Thoracic aorta (tissue), 2 donors: ENCODE data around the gene ATXN1. TPM values are rescaled to one million over a fixed set of nuclear protein-coding genes. Genes with fewer than 3 reads are reported as not detected.

Source experiments
- ATAC-seq: fragments of 150-250 bp; one replicate; pipeline ENCODE4 v1.8.0; 2017; ENCODE audit warnings: low read depth; ENCODE audit not compliant: insufficient number of reproducible peaks, low FRiP score
- DNase-seq: peaks from one replicate; pipeline ENCODE4 v3.0.0-alpha.2; 2020; ENCODE audit warnings: low spot score
- H3K27ac ChIP-seq, 2 donors: fragments of 200-600 bp; sonication (generic); 1 replicate in 1 of 2; 2 replicates in 1 of 2; pipeline ENCODE4 v1.5.1; 2016; ENCODE audit warnings: mild to moderate bottlenecking in 2 of 2, moderate library complexity in 2 of 2
- H3K27me3 ChIP-seq: fragments of 200-600 bp; sonication (generic); replicated peaks from 2 replicates; pipeline ENCODE4 v1.6.0; 2016; ENCODE audit warnings: mild to moderate bottlenecking; ENCODE audit not compliant: insufficient read depth
- H3K36me3 ChIP-seq: fragments of 200-600 bp; sonication (generic); one replicate; pipeline ENCODE4 v1.5.1; 2016
- H3K4me1 ChIP-seq, 2 donors: fragments of 200-600 bp; sonication (generic); 1 replicate in 1 of 2; 2 replicates in 1 of 2; pipeline versions ENCODE4 v1.5.1 to v1.6.0; 2016; ENCODE audit warnings: low read depth in 2 of 2, mild to moderate bottlenecking in 1 of 2; ENCODE audit not compliant: control insufficient read depth in 1 of 2
- H3K4me3 ChIP-seq: fragments of 200-600 bp; sonication (generic); 2 replicates; pipeline ENCODE4 v1.5.1; 2016; ENCODE audit warnings: mild to moderate bottlenecking
- H3K9me3 ChIP-seq: fragments of 200-600 bp; sonication (generic); 2 replicates; pipeline ENCODE4 v1.5.1; 2016
- total RNA-seq, 2 donors: library from RNA; depleted of rRNA; stranded (reverse); fragments of >200 nt; gene quantifications; one replicate each; pipeline versions ENCODE4 v1.1.0 to v1.2.3, GENCODE V29; 2016
- TF ChIP-seq, protein P1 (sequence below): fragments of 200-600 bp; sonication (generic); IDR thresholded peaks from one replicate; pipeline ENCODE4 v1.5.1; 2019; ENCODE audit warnings: antibody characterized with exemption

Gene ATXN1
- total RNA-seq, 2 donors from 2014 or later, result 59.8 to 62.4 TPM

- ATAC-seq (no peak), DNase-seq (no peak)
Measured at GRCh38 chr6:16736856-16737775, 24.1 kb downstream of the ATXN1 start.

DNA sequence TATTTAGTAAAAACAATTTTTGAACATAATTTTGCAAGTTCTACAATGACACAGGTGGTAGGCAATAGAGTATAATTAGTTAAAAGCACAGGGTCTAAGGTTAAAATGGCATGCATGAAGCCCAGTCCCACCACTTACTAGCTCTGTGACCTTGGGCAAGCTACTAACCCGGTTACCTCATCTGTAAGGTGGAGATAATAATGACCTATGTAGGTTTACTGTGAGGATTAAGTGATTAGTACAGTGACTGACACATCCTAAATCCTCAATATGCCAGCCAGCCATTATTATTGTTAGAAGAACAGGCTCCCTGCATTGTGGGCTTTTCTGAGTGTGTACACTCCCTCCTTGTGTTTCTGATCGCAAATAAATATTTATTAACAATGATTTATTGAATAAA, 26.2 kb downstream of the ATXN1 start:
- Histone ChIP-seq H3K36me3 (no peaks in the 10 kb centered on the region), H3K27me3 (no peaks in the 10 kb centered on the region), H3K4me3 (no peak overlapping the region), H3K9me3 (no peaks in the 10 kb centered on the region), H3K27ac (no peak overlapping the region), H3K4me1 (peaks cover 32 to 72% of the 10 kb centered on the region in 2 donors)
- TF ChIP-seq, protein P1, sequence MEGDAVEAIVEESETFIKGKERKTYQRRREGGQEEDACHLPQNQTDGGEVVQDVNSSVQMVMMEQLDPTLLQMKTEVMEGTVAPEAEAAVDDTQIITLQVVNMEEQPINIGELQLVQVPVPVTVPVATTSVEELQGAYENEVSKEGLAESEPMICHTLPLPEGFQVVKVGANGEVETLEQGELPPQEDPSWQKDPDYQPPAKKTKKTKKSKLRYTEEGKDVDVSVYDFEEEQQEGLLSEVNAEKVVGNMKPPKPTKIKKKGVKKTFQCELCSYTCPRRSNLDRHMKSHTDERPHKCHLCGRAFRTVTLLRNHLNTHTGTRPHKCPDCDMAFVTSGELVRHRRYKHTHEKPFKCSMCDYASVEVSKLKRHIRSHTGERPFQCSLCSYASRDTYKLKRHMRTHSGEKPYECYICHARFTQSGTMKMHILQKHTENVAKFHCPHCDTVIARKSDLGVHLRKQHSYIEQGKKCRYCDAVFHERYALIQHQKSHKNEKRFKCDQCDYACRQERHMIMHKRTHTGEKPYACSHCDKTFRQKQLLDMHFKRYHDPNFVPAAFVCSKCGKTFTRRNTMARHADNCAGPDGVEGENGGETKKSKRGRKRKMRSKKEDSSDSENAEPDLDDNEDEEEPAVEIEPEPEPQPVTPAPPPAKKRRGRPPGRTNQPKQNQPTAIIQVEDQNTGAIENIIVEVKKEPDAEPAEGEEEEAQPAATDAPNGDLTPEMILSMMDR, result no peak
- DNase-seq, result no peak
- no peak for ATAC-seq

More at GRCh38 chr6:16736856-16737775, 24.1 kb downstream of the ATXN1 start:
- TF ChIP-seq, protein P1, result no peak
- Histone ChIP-seq H3K27ac (peak overlapping the region; percentile 18 to 45), H3K27me3 (no peaks in the 10 kb centered on the region), H3K9me3 (no peaks in the 10 kb centered on the region), H3K36me3 (no peaks in the 10 kb centered on the region), H3K4me1 (peaks cover 27 to 77% of the 10 kb centered on the region in 2 donors), H3K4me3 (peak overlapping the region; percentile 27)

DNA sequence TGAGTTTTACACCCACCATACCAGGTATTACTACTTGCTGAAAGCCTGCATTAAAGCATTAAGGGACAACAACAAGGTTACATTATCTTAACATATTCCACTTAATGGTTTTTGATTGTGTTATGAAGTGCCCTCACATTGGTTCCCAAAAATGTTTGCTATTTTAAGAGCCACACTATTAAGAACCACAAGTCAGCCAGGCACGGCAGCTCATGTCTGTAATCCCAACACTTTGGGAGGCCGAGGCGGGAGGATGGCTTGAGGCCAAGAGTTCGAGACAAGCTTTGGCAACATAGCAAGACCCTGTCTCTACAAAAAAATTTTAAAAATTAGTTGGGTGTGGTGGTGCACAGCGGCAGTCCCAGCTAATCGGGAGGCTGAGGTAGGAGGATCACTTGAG, 28.2 kb downstream of the ATXN1 start:
- H3K4me3 ChIP-seq, result no peak overlapping the region

DNA sequence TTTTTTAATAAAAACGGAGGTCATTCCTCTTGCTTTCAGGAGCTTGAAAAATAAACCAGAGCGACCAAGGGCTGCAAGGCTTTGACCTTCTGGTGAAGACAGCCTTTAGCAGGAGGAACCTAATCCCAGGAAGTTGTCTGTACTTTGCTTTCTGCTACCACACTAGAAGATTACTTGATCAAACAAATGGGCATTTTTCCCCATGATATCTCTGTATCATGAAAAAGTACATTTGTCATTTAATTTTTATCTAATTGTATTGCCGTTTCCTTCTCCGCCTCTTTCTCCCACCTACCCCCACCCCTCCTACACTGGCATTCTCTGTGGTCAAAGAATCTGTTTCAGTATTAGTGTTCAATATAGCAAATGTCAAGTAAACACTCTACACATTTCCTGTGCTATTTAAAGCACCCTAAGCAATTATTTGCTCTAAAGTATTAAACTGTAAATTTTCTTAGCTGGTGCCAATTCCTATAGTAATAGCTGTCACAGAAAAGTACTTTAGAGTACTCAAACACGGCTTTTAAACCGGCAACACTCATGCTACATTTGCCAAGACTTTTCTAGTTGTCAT, 29.7 kb downstream of the ATXN1 start:
- Histone ChIP-seq H3K4me3 (peak overlapping the region; percentile 3), H3K27ac (no peak overlapping the region), H3K27me3 (no peaks in the 10 kb centered on the region), H3K9me3 (no peaks in the 10 kb centered on the region), H3K4me1 (peaks cover 15 to 44% of the 10 kb centered on the region in 2 donors), H3K36me3 (no peaks in the 10 kb centered on the region)
- no peak for DNase-seq
- no peak for ATAC-seq
- TF ChIP-seq, protein P1, result no peak

More for the DNA sequence above, 28.2 kb downstream of the ATXN1 start:
- ATAC-seq (no peak), DNase-seq (no peak)
- no peak overlapping the region for H3K27ac ChIP-seq
- H3K27me3 ChIP-seq, result no peaks in the 10 kb centered on the region
- no peaks in the 10 kb centered on the region for H3K36me3 ChIP-seq
- peaks cover 25 to 53% of the 10 kb centered on the region in 2 donors for H3K4me1 ChIP-seq
- TF ChIP-seq, protein P1, result no peak
- H3K9me3 ChIP-seq, result no peaks in the 10 kb centered on the region

DNA sequence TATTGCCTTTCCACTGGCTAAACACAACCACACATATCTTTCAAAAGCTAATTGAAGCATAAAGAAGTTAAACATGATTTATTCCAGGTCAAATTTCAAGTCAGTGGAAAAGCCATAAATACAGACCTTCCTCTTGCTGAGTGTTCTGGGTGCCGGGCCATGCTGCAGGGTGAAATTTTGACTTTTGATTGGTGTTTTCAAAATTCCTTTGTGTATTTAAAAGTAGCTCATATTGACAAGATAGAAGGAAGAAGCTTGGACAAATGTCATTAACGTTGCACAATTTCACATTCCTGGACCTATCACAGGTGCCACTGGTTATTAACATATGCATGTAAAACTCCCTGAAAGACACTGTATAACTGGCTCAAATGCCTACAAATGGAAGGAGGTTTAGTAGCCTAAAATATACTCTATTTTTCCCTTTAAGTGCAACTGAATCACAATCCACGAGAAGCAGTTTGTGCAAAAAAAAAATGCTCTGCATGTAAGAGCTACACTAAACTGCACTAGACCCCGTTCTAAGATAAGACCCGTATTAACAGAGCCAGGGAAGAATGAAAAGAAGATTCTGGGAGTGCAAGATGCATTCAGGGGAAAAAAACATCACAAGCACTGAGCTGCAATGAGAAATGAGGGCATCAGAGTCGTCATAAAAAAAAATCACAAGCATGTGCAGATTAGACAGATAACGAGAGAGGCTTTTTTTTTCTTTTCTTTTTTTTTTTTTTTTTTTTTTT, 30.4 kb downstream of the ATXN1 start:
- H3K27me3 ChIP-seq, result no peaks in the 10 kb centered on the region
- no peaks in the 10 kb centered on the region for H3K36me3 ChIP-seq
- H3K27ac ChIP-seq, result no peak overlapping the region
- TF ChIP-seq, protein P1, result no peak
- ATAC-seq (no peak), DNase-seq (no peak)
- H3K4me3 ChIP-seq, result no peak overlapping the region
- H3K4me1 ChIP-seq, result peaks cover 15 to 43% of the 10 kb centered on the region in 2 donors
- H3K9me3 ChIP-seq, result no peaks in the 10 kb centered on the region
